Measurements from ENCODE around the gene WDR7.

Gene WDR7

DNA sequence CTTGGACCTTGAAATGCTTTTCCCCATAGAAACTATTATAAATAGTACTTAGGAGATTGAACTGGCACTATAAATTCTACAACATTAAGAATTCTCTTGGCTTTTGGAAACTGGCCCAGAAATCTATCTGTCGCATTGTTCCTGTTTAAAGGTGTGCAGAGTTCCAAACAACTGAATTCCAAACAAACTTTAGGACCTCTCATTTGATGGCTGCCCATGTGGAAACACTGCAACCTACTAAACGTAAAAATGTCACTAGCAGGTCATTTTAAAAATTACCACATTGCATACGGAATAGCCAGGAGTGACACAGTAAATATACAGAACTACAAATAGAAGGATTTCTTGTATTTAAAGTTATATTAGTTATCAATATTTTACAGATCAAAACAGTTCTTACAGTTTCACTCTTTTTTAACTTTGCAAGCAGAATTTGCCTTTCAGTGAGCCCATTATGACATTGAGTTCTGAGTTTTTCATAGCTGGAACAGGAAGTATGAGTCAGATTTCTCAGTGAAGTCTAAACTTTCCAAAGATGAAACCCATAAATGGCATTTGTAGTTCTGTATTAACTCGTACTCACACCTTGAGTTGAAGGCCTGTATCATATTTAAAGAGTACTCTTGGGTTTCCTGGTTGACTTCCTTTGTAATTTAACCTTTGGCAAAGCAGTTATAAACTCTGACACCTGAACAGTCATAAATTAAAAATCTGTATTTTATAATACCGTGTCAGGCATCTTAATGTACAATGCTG is 353.4 kb downstream of the WDR7 start:
- peak; percentile 73 for DNase-seq

DNA sequence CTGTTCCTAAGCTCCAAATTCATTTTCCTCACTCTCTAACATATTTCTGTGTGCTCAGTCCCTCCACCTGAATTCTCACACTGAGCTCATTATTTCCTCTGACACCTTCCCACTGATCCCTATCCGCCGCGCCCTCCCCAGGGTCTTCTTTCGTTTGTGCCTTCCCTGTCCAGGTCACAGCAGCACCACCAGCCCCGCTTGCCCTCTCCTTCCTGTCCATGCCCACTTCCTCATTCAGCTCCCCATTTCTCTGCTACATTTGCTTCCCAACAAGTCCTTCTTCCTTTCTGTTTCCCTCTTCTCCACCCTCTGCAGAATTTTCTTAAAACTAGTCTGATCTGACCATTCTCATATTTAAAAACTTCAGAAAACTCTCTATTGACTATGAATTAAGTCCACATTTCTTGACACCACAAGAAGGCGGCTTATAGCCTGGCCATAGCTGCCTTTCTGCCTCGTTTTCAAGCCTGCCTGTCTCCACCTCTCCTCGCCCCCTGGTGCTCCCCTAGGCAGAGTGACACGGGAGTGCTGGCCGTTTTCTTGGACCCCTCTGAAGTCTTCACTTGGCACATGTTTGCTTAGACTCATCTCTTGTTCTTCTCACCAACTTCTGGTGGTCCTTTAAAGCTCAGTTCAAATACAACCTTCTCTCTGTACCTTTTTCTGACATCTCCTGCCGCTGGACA is 357.0 kb downstream of the WDR7 start:
- peak; percentile 57 for DNase-seq

DNA sequence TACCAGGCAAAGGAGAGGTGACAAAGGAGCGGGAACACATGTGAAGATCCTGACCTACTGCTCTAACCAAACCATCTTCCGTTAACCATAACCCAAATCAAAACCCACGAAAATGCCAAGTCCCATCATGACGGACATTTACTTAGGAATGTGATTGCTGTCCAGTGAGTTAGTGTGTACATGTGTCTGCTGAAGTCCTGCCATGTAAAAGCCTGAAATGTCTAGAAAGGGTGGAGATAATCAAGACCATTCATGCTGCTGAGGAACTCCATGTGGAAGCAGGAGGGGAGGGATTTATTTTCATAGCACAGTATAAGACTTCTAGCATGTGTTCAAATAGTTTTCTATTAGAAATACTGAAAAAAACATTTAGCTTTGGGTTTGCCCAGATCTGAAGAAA is 358.7 kb downstream of the WDR7 start:
- peak; percentile 28 for DNase-seq

DNA sequence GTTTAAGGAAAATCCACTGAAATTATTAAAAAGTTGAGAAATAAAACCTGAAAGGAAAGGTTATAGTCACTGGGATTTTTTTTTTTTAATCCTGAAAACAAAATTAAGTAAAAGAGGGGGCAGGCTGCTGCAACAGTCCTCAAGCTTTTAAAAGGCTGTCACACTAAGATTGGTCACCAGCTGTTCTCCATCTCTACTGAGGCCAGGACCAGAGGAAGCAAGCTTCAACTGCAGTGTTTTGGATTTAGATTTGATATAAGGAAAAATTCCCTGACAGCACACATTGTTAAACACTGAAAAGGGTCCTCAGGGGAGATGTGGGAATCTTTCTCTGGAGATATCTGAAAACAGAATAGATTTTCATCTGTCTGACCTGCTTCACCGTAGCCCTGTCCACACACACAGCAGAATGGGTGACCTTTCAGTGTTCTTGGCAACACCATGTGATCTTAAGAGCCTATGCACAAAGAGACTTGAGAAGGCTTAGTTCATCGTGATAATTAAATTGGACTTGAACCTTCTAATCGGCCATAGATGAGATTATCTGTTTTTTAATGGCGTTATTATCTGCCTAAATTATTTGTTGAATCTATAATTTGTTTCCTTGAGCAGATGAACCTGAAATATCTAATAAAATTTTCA is 363.7 kb downstream of the WDR7 start:
- DNase-seq = no peak

DNA sequence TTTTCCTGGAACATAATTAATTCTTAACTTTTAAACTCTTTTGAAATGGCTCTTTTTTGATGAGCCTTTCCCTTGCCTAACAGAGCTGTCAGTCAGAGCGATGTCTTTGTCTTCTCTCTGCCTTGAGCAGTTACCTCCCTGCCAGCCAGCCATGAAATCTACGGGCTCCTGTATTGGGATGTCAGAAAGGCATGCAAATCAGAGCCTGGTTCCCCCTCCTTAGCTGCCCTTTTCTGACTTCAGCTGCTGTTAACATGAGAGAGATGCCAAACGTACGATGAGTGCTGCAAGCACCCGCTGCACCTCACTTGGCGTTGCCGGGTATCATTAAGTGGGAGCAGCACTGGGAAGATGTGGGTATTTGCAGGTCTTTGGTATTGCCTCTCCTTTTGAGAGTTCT is 364.3 kb downstream of the WDR7 start:
- DNase-seq = no peak

DNA sequence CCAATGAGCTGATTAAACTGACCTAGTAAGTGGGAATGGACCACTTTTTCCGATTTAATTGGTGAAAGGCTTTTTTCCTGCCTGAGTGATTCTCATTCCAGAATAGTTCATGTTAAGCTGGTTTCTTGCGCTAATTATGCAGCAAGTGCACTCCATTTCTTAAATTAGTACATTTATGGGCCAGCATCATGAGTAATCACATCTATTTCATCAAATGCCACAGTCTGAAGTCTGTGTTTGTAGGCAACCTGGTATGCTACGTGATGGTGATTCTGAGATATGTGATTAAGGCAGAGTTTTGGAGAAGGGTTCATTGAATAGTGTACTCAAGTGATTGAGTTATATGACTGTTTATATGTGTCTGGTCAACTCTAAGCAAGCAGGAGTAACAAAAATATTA is 367.7 kb downstream of the WDR7 start:
- DNase-seq = no peak

DNA sequence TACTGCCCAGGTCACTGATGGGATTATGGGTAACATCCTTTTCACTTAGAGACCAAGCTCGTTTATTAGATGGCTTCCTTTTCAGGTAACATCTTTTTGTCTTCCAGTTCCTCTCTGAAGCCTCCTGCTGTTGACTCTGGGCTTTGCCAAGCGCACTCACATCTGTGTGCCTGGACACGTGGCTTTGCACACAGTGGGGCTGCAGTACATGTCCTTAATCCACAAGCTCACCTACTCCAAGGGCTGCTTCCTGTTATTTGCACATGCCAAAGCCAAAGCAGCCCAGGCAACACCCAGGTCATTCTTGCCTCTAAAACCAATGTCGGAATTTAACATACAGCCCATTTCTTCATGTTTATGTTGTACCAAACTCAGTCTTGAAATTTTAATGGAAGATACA is 371.6 kb downstream of the WDR7 start:
- no peak for DNase-seq

DNA sequence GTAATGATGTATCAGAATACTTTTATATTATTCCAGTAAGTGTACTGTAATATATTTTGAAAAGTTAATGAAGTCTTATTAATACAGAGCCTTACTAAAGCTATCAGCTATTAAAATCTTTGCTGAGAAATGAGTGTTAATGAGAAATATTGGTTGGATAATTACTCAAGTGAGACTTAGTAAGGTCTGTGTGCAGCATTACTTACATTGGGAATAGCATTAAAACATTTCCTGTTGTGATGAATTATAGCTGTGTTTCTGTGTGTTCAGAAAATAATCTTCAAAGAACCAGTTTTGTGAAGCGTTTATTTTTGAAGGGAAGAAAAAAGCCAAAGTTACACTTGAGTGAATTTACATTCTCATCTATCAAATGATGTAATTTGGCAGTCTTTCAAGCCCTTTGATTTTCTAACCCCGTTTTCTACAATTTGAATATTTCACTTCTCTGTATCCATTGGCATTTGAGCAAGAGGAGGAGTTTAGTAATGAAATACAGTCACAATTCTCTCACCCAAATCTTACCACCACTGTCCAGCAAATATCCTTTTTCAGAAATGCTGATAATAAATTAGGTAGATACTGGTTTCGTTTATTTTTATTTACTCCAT is 372.2 kb downstream of the WDR7 start:
- DNase-seq = no peak

DNA sequence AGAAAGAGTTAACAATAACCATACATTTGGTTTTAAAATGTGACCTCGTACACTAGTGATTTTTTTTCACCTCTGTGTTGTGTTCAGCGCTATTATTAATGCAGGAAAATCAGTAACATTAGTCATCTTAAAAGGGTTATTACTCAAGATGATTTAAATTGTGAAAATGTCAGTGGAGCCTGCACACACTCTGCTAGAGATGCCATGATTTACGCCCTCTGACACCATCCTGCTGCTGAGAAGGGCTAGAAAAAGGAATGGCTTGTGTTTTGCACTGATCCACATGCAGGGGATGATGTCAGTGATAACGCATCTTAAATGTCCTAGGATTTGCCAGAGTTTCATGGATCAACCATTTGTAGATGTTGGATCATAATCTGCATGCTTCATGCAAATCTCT is 374.4 kb downstream of the WDR7 start:
- DNase-seq = peak; percentile 65

DNA sequence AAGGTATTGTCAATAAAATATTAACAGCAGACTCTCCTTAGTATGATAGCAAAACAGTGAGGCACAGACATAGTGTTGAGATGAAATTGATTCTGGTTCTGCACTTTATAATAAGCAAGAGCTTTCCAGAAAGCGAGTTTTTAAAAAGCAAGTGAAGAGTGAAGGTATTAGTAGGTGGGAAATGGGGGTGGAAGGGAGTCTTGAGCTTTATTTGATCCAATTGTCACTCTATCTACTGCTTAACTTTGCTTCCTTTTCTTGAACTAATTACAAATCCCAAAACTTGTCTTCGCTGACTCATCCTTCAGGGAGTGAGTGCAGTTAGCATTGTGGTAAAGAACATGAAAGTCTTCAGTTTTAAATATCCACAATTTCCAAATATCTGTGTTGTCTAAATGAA is 375.2 kb downstream of the WDR7 start:
- DNase-seq = no peak

DNA sequence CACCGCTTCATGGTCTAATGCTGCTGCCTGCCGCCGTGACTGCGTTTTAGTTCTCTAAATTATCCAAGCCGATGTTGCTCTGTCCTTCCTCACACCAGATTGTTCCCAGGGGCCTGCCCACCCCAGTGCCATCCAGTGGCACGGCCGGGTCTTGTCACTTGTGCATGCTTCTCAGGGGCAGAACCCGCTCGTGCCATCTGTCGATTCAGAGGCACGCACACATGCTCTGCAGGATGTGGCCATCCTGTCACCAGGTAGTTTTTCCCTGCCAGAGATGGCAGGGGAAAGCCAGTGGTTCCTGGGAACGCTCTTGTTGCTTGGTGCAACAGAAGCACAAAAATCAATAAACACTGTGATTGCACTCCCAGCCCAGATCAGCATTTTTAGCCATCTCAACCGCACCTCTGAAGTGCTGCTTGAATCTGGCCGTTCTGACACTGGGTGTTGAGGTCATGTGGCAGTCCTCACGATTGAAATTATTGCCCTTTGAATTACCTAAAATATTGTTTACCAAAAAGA is 376.1 kb downstream of the WDR7 start:
- DNase-seq = no peak

DNA sequence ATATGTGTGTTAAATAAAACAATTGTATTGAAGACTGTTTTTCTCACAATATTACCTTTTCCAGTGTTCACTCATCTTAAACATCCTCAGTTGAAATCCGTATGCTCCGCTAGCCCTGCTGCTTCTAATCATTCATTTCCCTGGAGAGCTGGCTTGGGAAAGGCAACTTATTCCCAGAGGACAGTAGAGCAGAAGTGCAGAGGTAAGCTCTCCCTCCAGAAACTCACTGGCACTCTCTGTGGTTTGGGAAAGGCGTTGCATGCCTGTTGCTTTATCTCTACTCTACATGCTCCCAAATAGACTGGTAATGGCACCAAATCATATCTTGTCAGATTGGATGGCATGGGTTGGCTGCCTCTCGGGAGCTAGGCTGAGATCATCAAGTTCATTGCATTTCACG is 378.6 kb downstream of the WDR7 start:
- peak; percentile 94 for DNase-seq

DNA sequence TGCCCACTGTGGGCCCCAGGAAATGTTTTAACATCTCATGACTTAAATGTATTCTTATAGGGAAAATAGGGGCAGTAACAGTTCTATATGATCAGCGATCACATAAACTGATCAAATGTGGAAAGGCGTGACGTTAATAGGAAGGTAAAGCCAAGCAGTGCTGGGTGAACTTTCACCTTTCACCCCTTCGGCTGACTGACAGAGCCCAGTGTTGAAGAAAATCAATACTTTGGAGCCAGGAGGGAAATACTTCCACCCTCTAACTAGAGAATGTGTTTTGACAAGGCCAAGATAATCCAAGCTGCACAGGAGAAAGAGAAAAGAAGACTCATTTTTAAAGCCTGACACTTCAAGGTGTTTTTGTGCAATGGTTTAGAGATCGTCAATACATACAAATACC is 379.3 kb downstream of the WDR7 start:
- DNase-seq = no peak

DNA sequence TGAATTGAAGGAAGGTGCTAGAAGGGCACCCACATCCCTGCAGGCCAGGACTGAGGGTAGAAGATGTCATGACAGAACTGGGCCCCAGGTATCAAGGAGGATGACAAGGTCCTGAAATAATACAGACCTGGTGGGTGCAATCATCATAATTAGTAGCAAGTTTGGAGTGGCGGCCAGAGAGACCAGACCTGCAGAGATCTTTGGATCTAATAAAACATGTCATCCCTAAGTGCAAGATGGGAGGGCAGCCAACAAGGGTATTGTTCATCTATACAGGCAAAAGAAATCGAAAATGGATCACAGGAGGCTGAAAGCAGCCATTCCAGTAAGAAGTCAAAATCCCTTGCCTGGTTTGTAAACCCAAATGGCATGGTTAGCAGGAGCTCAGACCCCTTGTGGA is 384.4 kb downstream of the WDR7 start:
- no peak for DNase-seq

DNA sequence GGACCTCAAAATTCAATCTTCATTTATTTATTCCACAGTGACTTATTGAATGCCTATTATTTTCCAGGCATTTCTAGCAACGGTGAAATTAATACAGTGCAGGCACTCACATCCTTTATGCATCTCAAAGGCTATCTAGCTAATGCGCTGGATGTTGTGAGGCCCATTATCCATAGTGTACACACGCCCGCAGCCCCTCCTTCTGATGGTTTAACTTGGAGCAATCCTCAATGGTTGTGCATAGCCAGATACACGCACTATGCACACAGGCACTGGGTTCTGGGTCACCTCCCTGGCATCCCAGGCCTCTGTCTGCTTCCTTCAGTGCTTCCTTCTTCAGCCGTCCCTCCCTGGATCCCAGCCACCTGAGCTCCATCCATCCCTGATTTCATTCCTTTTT is 387.2 kb downstream of the WDR7 start:
- DNase-seq = no peak

DNA sequence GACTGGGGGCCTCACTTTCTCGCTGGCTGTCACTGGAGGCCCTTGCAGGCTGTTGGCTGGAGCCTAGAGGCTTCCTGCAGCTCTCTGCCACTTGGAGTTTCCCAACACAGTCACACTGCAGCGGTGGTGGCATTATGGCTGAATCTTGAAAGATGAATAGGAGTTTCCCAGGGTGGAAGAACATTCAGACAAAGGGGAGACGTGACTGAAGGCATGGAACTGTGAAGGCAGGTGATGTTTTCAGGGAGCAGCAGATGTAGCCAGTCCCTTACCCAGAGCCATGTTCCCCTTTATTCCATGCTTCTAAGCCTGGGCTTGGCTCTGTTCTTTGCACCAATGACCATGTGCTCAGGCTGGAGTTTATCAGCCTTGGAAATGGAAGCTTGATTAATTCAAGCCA is 389.0 kb downstream of the WDR7 start:
- DNase-seq = no peak

DNA sequence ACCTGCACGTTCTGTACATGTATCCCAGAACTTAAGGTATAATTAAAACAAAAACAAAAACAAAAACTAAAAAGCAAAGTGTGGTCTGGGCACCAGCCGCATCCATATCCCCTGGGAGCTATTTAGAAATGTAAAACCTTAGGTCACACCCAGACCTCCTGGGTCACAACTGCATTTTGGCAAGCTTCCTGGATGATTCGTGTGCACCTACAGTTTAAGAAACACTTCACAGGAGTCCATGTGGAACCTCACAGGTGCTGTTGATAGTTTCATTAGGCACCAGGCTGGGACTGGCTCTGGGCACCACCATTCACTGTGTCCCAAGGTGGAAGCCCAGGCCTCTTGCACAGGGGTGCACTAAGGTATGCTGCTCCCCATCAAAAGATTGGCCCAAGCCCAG is 392.1 kb downstream of the WDR7 start:
- peak; percentile 85 for DNase-seq

DNA sequence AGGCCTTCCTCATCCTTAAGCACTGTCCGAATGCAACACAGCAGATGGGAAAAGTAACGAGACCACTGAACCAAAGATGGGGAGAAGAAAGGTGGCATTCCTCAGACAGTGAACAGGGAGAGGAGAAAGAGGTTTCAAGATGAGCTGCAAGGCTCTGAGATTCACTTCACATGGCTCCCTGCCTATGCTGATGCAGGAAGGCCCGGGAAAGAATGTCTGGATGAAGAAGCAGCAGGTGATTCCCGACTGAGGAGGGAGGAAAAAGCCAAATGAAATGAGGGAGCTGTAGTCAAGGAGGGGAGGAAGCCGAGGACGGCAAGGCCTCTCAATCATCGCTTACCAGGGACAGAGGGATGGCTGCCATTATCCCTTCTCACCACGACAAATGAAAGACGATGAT is 397.2 kb downstream of the WDR7 start:
- peak; percentile 42 for DNase-seq

DNA sequence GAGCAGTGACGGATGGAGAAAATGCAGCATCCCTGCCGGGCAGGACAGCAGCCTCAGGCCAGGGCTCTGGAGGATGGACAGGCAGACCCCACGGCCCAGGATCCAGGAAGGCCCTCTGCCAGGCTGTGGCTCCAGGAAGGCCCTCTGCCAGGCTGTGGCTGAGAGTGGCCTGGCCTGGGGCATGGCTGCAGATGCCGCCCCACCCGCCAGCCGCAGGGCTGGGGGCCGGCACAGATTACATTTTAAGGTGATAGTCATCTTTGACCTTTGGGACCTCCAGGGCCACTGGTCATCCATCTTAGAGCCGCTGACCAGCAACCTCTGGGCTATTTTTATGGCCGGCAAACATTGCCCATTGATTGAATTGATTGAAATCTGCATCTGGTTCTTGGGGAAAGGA is 397.7 kb downstream of the WDR7 start:
- no peak for DNase-seq

DNA sequence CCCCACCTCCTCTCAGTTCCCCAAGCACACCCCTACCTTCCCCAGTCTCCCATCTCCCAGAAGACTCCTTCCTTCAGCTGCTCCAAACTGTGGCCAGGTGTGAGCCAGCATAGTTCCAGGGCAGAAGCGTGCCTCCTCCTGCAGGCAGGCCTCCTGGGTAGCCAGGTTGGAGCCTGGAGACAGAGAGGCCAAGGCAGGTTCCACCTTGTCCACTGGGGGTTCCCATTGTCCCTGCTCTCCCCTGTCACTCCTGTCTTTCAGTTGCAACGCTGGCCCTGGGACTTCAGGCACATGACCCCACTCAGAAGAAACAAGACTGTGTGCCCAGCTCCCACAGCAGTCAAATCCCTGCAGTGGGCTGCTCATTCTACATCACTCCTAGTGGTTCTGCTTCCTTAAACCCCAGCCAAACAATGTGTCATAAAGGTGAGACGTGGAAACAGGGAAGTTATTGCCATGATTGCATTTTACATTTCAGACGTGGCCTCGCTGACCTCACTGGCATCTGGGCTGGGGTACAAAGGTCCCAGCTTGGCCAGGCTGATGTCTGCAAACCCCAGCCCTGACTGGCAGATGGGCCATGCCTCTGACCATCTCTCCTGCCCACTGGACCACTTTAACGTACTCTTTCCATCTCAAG is 399.3 kb downstream of the WDR7 start:
- DNase-seq = no peak

DNA sequence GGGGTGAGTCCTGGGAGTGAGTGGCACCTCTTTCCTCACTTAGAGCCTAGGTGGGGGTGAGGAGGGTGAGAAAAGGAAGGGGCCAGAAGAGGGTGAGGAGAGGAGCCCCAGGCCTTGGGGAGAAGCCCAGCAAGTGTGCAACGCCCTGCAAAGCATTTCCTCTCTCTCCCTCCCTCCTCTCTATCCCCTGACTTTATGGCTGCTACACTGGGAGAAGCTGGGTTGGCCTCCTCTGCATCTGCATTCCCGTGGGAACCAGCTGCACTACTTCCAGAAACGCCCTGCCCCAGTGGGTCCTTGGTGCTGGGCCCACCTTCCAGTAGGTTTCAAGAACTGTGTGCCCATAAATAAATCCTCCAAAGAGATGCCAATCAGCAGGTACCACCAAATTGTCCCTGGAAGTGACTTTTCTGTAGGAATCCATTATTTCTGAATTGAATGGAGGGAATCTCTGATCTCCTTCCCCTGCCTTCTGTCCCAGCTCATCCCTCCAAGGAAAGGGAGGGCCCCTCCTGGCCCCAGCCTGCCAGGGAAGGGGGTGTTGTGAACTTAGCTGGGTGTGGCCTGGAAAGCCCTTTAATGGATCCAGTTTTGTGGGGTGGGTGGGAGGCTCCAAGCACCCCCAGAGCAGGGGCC is 400.0 kb downstream of the WDR7 start:
- peak; percentile 47 for DNase-seq

DNA sequence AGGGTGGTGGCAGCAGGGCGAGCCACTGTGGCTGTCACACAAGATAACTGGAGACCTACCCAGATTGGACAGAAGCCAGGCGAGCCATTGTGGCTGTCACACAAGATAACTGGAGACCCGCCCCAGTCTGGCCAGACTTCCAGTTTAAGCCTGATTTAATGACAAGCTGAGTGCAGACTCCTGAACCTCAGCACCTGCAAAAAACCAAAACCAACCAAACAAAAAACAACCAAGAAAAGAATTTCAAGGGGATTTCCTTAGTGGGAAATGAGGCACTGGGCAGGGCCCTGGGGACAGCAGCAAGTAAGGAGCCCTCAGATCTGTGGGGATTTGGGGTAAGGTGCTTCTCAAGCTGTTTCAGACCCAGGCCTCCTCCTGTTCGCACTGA is 400.5 kb downstream of the WDR7 start:
- DNase-seq = peak; percentile 87

DNA sequence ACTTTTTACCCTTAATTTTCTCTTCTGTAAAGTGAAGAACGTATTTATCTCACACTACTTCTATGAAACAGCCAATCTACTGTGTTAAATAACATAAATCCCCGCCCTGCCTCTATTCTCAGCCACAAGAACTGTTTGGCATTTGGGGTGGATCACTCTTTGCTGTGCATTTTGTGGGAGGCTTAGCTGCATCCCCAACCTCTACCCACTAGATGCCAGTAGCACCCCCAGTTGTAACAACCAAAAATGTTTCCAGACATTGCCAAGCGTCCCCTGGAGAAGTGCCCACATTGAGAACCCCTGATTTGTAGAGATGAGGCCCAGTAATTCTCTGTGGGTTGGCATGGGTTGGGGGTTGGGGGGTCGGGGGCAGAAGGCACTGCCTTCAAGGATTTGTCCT is 401.0 kb downstream of the WDR7 start:
- DNase-seq = peak; percentile 26

Measured in NCI-H69 (cell line).